Panc1 (cell line): ENCODE results near the gene RFX1.

Source experiments
- TF ChIP-seq, protein P1 (sequence below): fragments of 450-650 bp; IDR thresholded peaks from 2 replicates; pipeline ENCODE4 v1.5.1; 2017; ENCODE audit warnings: mild to moderate bottlenecking
- TF ChIP-seq, protein P2 (sequence below), 2 experiments: IDR thresholded peaks; 2 replicates each; pipeline ENCODE4 v1.6.1; 2011 to 2012; ENCODE audit warnings: low read depth in 2 of 2, control low read depth in 1 of 2, low read length in 1 of 2, mild to moderate bottlenecking in 1 of 2, moderate library complexity in 1 of 2; ENCODE audit not compliant: insufficient read depth in 1 of 2

DNA sequence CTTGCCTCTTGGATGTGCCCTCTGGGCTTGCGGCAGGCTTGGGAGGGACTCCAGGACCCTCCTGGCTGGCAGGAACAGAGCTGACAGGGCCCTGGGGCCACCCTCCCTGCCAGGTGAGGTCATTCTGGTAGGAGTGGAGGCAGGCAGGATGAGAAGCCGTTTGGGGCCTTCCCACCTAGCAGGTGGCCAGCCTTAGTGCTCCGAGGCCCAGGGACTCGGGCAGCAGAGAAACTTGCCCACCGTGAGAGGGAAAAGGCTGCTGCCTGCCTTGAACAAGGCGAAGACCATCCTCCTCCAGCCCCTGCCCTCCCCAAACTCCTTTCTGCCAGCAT, 8.5 kb downstream of the RFX1 start:
- TF ChIP-seq, protein P1, sequence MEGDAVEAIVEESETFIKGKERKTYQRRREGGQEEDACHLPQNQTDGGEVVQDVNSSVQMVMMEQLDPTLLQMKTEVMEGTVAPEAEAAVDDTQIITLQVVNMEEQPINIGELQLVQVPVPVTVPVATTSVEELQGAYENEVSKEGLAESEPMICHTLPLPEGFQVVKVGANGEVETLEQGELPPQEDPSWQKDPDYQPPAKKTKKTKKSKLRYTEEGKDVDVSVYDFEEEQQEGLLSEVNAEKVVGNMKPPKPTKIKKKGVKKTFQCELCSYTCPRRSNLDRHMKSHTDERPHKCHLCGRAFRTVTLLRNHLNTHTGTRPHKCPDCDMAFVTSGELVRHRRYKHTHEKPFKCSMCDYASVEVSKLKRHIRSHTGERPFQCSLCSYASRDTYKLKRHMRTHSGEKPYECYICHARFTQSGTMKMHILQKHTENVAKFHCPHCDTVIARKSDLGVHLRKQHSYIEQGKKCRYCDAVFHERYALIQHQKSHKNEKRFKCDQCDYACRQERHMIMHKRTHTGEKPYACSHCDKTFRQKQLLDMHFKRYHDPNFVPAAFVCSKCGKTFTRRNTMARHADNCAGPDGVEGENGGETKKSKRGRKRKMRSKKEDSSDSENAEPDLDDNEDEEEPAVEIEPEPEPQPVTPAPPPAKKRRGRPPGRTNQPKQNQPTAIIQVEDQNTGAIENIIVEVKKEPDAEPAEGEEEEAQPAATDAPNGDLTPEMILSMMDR = no peak
- TF ChIP-seq, protein P2, sequence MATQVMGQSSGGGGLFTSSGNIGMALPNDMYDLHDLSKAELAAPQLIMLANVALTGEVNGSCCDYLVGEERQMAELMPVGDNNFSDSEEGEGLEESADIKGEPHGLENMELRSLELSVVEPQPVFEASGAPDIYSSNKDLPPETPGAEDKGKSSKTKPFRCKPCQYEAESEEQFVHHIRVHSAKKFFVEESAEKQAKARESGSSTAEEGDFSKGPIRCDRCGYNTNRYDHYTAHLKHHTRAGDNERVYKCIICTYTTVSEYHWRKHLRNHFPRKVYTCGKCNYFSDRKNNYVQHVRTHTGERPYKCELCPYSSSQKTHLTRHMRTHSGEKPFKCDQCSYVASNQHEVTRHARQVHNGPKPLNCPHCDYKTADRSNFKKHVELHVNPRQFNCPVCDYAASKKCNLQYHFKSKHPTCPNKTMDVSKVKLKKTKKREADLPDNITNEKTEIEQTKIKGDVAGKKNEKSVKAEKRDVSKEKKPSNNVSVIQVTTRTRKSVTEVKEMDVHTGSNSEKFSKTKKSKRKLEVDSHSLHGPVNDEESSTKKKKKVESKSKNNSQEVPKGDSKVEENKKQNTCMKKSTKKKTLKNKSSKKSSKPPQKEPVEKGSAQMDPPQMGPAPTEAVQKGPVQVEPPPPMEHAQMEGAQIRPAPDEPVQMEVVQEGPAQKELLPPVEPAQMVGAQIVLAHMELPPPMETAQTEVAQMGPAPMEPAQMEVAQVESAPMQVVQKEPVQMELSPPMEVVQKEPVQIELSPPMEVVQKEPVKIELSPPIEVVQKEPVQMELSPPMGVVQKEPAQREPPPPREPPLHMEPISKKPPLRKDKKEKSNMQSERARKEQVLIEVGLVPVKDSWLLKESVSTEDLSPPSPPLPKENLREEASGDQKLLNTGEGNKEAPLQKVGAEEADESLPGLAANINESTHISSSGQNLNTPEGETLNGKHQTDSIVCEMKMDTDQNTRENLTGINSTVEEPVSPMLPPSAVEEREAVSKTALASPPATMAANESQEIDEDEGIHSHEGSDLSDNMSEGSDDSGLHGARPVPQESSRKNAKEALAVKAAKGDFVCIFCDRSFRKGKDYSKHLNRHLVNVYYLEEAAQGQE (IDR thresholded peaks at IDR 0.05; ENCODE audit: insufficient read depth in 1 of 2, low read depth in 2 of 2, low read length in 1 of 2) = no peak
